Measurements from ENCODE around the gene TAF1B. TPM values are rescaled to one million over a fixed set of nuclear protein-coding genes. Genes with fewer than 3 reads are reported as not detected.
"Not testable (repeated sequence)": the region's sequence is repeated elsewhere in the genome, so short reads cannot be mapped to it uniquely, and the experiment has no call there.

The TAF1B gene
- polyA plus RNA-seq, 1 donor from 2014 or later = 15.7 TPM

GRCh38 chr2:9836074-9836473, 7.2 kb upstream of the TAF1B start:
- Mint-ChIP-seq H3K27ac (peak overlapping the region in 1 of 3 donors; percentile 82), H3K27me3 (peaks cover 4% of the 10 kb centered on the region), H3K9me3 (no peaks in the 10 kb centered on the region), H3K4me1 (no peaks in the 10 kb centered on the region), H3K36me3 (no peaks in the 10 kb centered on the region), H3K4me3 (no peak overlapping the region)

GRCh38 chr2:9836517-9836916, 6.8 kb upstream of the TAF1B start:
- H3K36me3 Mint-ChIP-seq = no peaks in the 10 kb centered on the region
- H3K4me3 Mint-ChIP-seq = no peak overlapping the region
- peak overlapping the region in 1 of 3 donors; percentile 82 for H3K27ac Mint-ChIP-seq
- no peaks in the 10 kb centered on the region for H3K27me3 Mint-ChIP-seq
- H3K9me3 Mint-ChIP-seq = no peaks in the 10 kb centered on the region
- H3K4me1 Mint-ChIP-seq = peaks cover 0 to under 1% (median 0%) of the 10 kb centered on the region in 3 donors

- Mint-ChIP-seq H3K27me3 (no peaks in the 10 kb centered on the region), H3K27ac (peak overlapping the region in 1 of 3 donors; percentile 16), H3K4me3 (no peak overlapping the region), H3K9me3 (no peaks in the 10 kb centered on the region), H3K4me1 (peaks cover 2 to 5% (median 4%) of the 10 kb centered on the region in 3 donors), H3K36me3 (no peaks in the 10 kb centered on the region)
These were observed 5.8 kb upstream of the TAF1B start for GRCh38 chr2:9837451-9837850.

GRCh38 chr2:9838391-9838790, 4.9 kb upstream of the TAF1B start:
- Mint-ChIP-seq H3K4me1 (peaks cover 5 to 12% (median 7%) of the 10 kb centered on the region in 3 donors), H3K9me3 (no peaks in the 10 kb centered on the region), H3K36me3 (peaks cover 2% of the 10 kb centered on the region), H3K27me3 (no peaks in the 10 kb centered on the region), H3K27ac (no peak overlapping the region), H3K4me3 (no peak overlapping the region)

GRCh38 chr2:9842487-9843228, 616 bp upstream of the TAF1B start:
- Mint-ChIP-seq H3K36me3 (peaks cover 2% of the 10 kb centered on the region), H3K4me1 (peaks cover 19 to 27% (median 26%) of the 10 kb centered on the region in 3 donors), H3K27ac (peak overlapping the region; percentile 87 to 97 (median 95)), H3K27me3 (no peaks in the 10 kb centered on the region), H3K4me3 (peak overlapping the region; percentile 92 to 98 (median 96)), H3K9me3 (no peaks in the 10 kb centered on the region)

- peaks cover 2% of the 10 kb centered on the region for H3K36me3 Mint-ChIP-seq
- peaks cover 19 to 27% (median 26%) of the 10 kb centered on the region in 3 donors for H3K4me1 Mint-ChIP-seq
- H3K27ac Mint-ChIP-seq = peak overlapping the region; percentile 87 to 97 (median 95)
- no peaks in the 10 kb centered on the region for H3K9me3 Mint-ChIP-seq
- peak overlapping the region; percentile 92 to 98 (median 96) for H3K4me3 Mint-ChIP-seq
- H3K27me3 Mint-ChIP-seq = no peaks in the 10 kb centered on the region
These were observed 786 bp downstream of the TAF1B start for GRCh38 chr2:9844036-9844483.

GRCh38 chr2:9844576-9844975, 1.3 kb downstream of the TAF1B start:
- peaks cover 19 to 27% (median 26%) of the 10 kb centered on the region in 3 donors for H3K4me1 Mint-ChIP-seq
- H3K4me3 Mint-ChIP-seq = peak overlapping the region; percentile 92 to 98 (median 96)
- no peaks in the 10 kb centered on the region for H3K9me3 Mint-ChIP-seq
- no peaks in the 10 kb centered on the region for H3K27me3 Mint-ChIP-seq
- peak overlapping the region; percentile 67 to 97 (median 87) for H3K27ac Mint-ChIP-seq
- H3K36me3 Mint-ChIP-seq = peaks cover 2% of the 10 kb centered on the region

GRCh38 chr2:9846554-9846953, 3.3 kb downstream of the TAF1B start:
- Mint-ChIP-seq H3K4me1 (peaks cover 19 to 26% (median 26%) of the 10 kb centered on the region in 3 donors), H3K4me3 (peak overlapping the region in 1 of 4 donors; percentile 8), H3K9me3 (no peaks in the 10 kb centered on the region), H3K27me3 (no peaks in the 10 kb centered on the region), H3K36me3 (peaks cover 5% of the 10 kb centered on the region), H3K27ac (no peak overlapping the region)

GRCh38 chr2:9847140-9847539, 3.9 kb downstream of the TAF1B start:
- peaks cover 5% of the 10 kb centered on the region for H3K36me3 Mint-ChIP-seq
- H3K9me3 Mint-ChIP-seq = no peaks in the 10 kb centered on the region
- no peaks in the 10 kb centered on the region for H3K27me3 Mint-ChIP-seq
- H3K4me1 Mint-ChIP-seq = peaks cover 18 to 26% (median 24%) of the 10 kb centered on the region in 3 donors
- H3K27ac Mint-ChIP-seq = no peak overlapping the region
- peak overlapping the region in 1 of 4 donors; percentile 8 for H3K4me3 Mint-ChIP-seq

- Mint-ChIP-seq H3K4me1 (no peaks in the 10 kb centered on the region), H3K27me3 (no peaks in the 10 kb centered on the region), H3K4me3 (no peak overlapping the region), H3K27ac (no peak overlapping the region), H3K9me3 (peaks cover 2 to 5% (median 3%) of the 10 kb centered on the region in 3 donors), H3K36me3 (peaks cover 29% of the 10 kb centered on the region)
These were observed 9.6 kb downstream of the TAF1B start for GRCh38 chr2:9852881-9853280.

- peaks cover 4 to 8% (median 8%) of the 10 kb centered on the region in 3 donors for H3K9me3 Mint-ChIP-seq
- no peak overlapping the region for H3K27ac Mint-ChIP-seq
- peaks cover 40% of the 10 kb centered on the region for H3K36me3 Mint-ChIP-seq
- no peak overlapping the region for H3K4me3 Mint-ChIP-seq
- H3K4me1 Mint-ChIP-seq = no peaks in the 10 kb centered on the region
- no peaks in the 10 kb centered on the region for H3K27me3 Mint-ChIP-seq
These were observed 14.8 kb downstream of the TAF1B start for GRCh38 chr2:9857814-9858729.

GRCh38 chr2:9858730-9859068, 15.4 kb downstream of the TAF1B start:
- H3K27ac Mint-ChIP-seq = no peak overlapping the region
- peaks cover 0 to 2% (median 0%) of the 10 kb centered on the region in 3 donors for H3K4me1 Mint-ChIP-seq
- H3K36me3 Mint-ChIP-seq = peaks cover 35% of the 10 kb centered on the region
- no peaks in the 10 kb centered on the region for H3K27me3 Mint-ChIP-seq
- H3K9me3 Mint-ChIP-seq = peaks cover 4 to 8% (median 8%) of the 10 kb centered on the region in 3 donors
- H3K4me3 Mint-ChIP-seq = no peak overlapping the region

- H3K9me3 Mint-ChIP-seq, H3K27me3 Mint-ChIP-seq, H3K4me3 Mint-ChIP-seq, H3K4me1 Mint-ChIP-seq: not testable (repeated sequence)
- Mint-ChIP-seq H3K27ac (peak overlapping the region in 1 of 3 donors; percentile 78), H3K36me3 (peaks cover 25% of the 10 kb centered on the region)
These were observed 17.8 kb downstream of the TAF1B start for GRCh38 chr2:9860922-9861580.

GRCh38 chr2:9867881-9868280, 24.6 kb downstream of the TAF1B start:
- no peak overlapping the region for H3K27ac Mint-ChIP-seq

GRCh38 chr2:9873337-9873736, 30.1 kb downstream of the TAF1B start:
- no peak overlapping the region for H3K4me3 Mint-ChIP-seq
- H3K9me3 Mint-ChIP-seq = no peaks in the 10 kb centered on the region
- H3K36me3 Mint-ChIP-seq = peaks cover 15% of the 10 kb centered on the region
- H3K27me3 Mint-ChIP-seq = no peaks in the 10 kb centered on the region
- H3K27ac Mint-ChIP-seq = peak overlapping the region in 1 of 3 donors; percentile 4
- peaks cover 0 to 2% (median 0%) of the 10 kb centered on the region in 3 donors for H3K4me1 Mint-ChIP-seq

More at GRCh38 chr2:9867881-9868280, 24.6 kb downstream of the TAF1B start:
- Mint-ChIP-seq H3K27me3 (no peaks in the 10 kb centered on the region), H3K4me3 (no peak overlapping the region), H3K4me1 (peaks cover 0 to 2% (median 0%) of the 10 kb centered on the region in 3 donors), H3K9me3 (no peaks in the 10 kb centered on the region), H3K36me3 (peaks cover 3% of the 10 kb centered on the region)

Data from IgD-negative memory B cell (primary cell).